DOHH2 (cell line): ENCODE results near the gene ATP6V1G1.

Source experiments
- H3F3A ChIP-seq: fragments of 200-600 bp; sonication (generic), shearing (Covaris generic); 2 replicates; pipeline ENCODE4 v1.6.0; 2016; ENCODE audit warnings: antibody characterized with exemption, mild to moderate bottlenecking; ENCODE audit not compliant: control insufficient read depth, insufficient read depth
- H3K27ac ChIP-seq: fragments of 200-600 bp; sonication (generic); 2 replicates; pipeline ENCODE4 v1.5.1; 2014; ENCODE audit warnings: low read depth, mild to moderate bottlenecking, low read length, moderate library complexity
- H3K27me3 ChIP-seq: fragments of 200-600 bp; sonication (generic); 2 replicates; pipeline ENCODE4 v1.6.1; 2014; ENCODE audit warnings: mild to moderate bottlenecking, low read length, mixed read lengths; ENCODE audit not compliant: control insufficient read depth
- H3K36me3 ChIP-seq: fragments of 200-600 bp; sonication (generic); 2 replicates; pipeline ENCODE4 v1.6.1; 2014; ENCODE audit warnings: mild to moderate bottlenecking, low read length, moderate library complexity, mixed read lengths; ENCODE audit not compliant: control insufficient read depth
- H3K4me1 ChIP-seq: fragments of 200-600 bp; sonication (generic); 2 replicates; pipeline ENCODE4 v1.6.1; 2014; ENCODE audit warnings: mild to moderate bottlenecking, low read length, mixed read lengths; ENCODE audit not compliant: control insufficient read depth
- H3K4me2 ChIP-seq: fragments of 200-600 bp; sonication (generic); 2 replicates; pipeline ENCODE4 v1.6.0; 2014; ENCODE audit warnings: mild to moderate bottlenecking, low read length, moderate library complexity
- H3K4me3 ChIP-seq: fragments of 200-600 bp; sonication (generic); 2 replicates; pipeline ENCODE4 v1.5.1; 2014; ENCODE audit warnings: mild to moderate bottlenecking, low read length, mixed read lengths
- H3K79me2 ChIP-seq: fragments of 200-600 bp; sonication (generic); 2 replicates; pipeline ENCODE4 v1.6.1; 2014; ENCODE audit warnings: mild to moderate bottlenecking, low read length, mixed read lengths; ENCODE audit not compliant: control insufficient read depth
- H3K9me2 ChIP-seq: fragments of 200-600 bp; sonication (generic); replicated peaks from 2 replicates; pipeline ENCODE4 v1.6.1; 2014; ENCODE audit warnings: mild to moderate bottlenecking, low read length, mixed read lengths; ENCODE audit not compliant: control insufficient read depth
- H3K9me3 ChIP-seq: fragments of 200-600 bp; sonication (generic); 2 replicates; pipeline ENCODE4 v1.6.1; 2014; ENCODE audit warnings: antibody characterized with exemption, low read length, mixed read lengths; ENCODE audit not compliant: control insufficient read depth, insufficient read depth
- H4K20me1 ChIP-seq: fragments of 200-600 bp; sonication (generic); 2 replicates; pipeline ENCODE4 v1.6.0; 2014; ENCODE audit warnings: low read depth, mild to moderate bottlenecking, antibody characterized with exemption, low read length, moderate library complexity; ENCODE audit not compliant: control insufficient read depth, insufficient read depth
- EZH2phosphoT487 ChIP-seq: fragments of 200-600 bp; sonication (generic); IDR thresholded peaks from 2 replicates; pipeline ENCODE4 v1.6.1; 2017; ENCODE audit warnings: borderline replicate concordance, mild to moderate bottlenecking, antibody characterized with exemption, low read length, moderate library complexity, mixed read lengths
- TF ChIP-seq, protein P1 (sequence below): fragments of 200-600 bp; sonication (generic); IDR thresholded peaks from one replicate; pipeline ENCODE4 v1.5.1; 2014; ENCODE audit warnings: antibody characterized with exemption, mild to moderate bottlenecking, low read depth, low read length; ENCODE audit not compliant: poor library complexity, severe bottlenecking

Gene ATP6V1G1

GRCh38 chr9:114602620-114603019 lies 15.1 kb downstream of the ATP6V1G1 start:
- peaks cover 34% of the 10 kb centered on the region for H3K36me3 ChIP-seq
- H3K27me3 ChIP-seq, result no peaks in the 10 kb centered on the region
- H3K27ac ChIP-seq, result no peak overlapping the region

GRCh38 chr9:114603248-114603647 lies 15.7 kb downstream of the ATP6V1G1 start:
- Histone ChIP-seq H3K4me3 (no peak overlapping the region), H3K36me3 (peaks cover 28% of the 10 kb centered on the region), H3K4me1 (peaks cover 47% of the 10 kb centered on the region), H3K4me2 (no peak overlapping the region), H3K27ac (no peak overlapping the region), H3K9me3 (0 out of 2 replicates have a peak, but pooled peaks cover 3% of the 10 kb centered on the region), H3K79me2 (no peaks in the 10 kb centered on the region), H3K27me3 (no peaks in the 10 kb centered on the region), H4K20me1 (no peaks in the 10 kb centered on the region), H3F3A (peaks cover 18% of the 10 kb centered on the region), H3K9me2 (no peaks in the 10 kb centered on the region)
- no peak for TF ChIP-seq EZH2phosphoT487

More at GRCh38 chr9:114602620-114603019, 15.1 kb downstream of the ATP6V1G1 start:
- no peaks in the 10 kb centered on the region for H3K79me2 ChIP-seq
- H3K4me2 ChIP-seq, result no peak overlapping the region
- no peak overlapping the region for H3K4me3 ChIP-seq
- peaks cover 18% of the 10 kb centered on the region for H3F3A ChIP-seq
- no peaks in the 10 kb centered on the region for H4K20me1 ChIP-seq
- H3K4me1 ChIP-seq, result peaks cover 41% of the 10 kb centered on the region
- no peaks in the 10 kb centered on the region for H3K9me2 ChIP-seq
- 0 out of 2 replicates have a peak, but pooled peaks cover 3% of the 10 kb centered on the region for H3K9me3 ChIP-seq
- no peak for TF ChIP-seq EZH2phosphoT487
- TF ChIP-seq, protein P1, sequence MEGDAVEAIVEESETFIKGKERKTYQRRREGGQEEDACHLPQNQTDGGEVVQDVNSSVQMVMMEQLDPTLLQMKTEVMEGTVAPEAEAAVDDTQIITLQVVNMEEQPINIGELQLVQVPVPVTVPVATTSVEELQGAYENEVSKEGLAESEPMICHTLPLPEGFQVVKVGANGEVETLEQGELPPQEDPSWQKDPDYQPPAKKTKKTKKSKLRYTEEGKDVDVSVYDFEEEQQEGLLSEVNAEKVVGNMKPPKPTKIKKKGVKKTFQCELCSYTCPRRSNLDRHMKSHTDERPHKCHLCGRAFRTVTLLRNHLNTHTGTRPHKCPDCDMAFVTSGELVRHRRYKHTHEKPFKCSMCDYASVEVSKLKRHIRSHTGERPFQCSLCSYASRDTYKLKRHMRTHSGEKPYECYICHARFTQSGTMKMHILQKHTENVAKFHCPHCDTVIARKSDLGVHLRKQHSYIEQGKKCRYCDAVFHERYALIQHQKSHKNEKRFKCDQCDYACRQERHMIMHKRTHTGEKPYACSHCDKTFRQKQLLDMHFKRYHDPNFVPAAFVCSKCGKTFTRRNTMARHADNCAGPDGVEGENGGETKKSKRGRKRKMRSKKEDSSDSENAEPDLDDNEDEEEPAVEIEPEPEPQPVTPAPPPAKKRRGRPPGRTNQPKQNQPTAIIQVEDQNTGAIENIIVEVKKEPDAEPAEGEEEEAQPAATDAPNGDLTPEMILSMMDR, result no peak

DNA sequence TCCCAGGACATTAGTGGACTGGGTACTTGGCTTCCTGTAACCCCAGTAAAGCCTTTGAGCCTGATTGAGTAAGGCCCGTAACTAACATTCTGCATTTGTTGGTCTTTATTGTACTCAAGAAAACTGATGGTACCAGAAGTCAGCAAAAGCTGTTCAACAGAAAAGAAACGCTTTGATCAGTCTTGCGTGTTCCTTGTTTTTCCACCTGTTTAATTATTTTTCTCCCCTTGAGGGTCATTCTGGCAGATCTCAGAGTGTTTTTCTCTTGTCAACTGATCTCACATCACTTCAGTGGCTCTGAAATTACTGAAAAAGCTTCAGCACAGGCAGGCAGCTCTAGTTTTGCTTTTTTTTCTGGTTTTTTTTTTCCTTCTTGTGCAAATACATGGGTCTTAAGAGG lies 17.4 kb downstream of the ATP6V1G1 start:
- no peaks in the 10 kb centered on the region for H3K79me2 ChIP-seq
- TF ChIP-seq EZH2phosphoT487, result no peak
- TF ChIP-seq, protein P1, result no peak
- H3K9me2 ChIP-seq, result no peaks in the 10 kb centered on the region
- peaks cover 54% of the 10 kb centered on the region for H3K4me1 ChIP-seq
- peaks cover 18% of the 10 kb centered on the region for H3F3A ChIP-seq
- H3K4me2 ChIP-seq, result peak overlapping the region; percentile 64
- peak overlapping the region; percentile 78 for H3K27ac ChIP-seq
- H3K4me3 ChIP-seq, result peak overlapping the region; percentile 36
- no peaks in the 10 kb centered on the region for H3K27me3 ChIP-seq
- peaks cover 11% of the 10 kb centered on the region for H3K36me3 ChIP-seq
- H3K9me3 ChIP-seq, result 0 out of 2 replicates have a peak, but pooled peaks cover 3% of the 10 kb centered on the region
- no peaks in the 10 kb centered on the region for H4K20me1 ChIP-seq

- Histone ChIP-seq H3K9me2 (no peaks in the 10 kb centered on the region), H3K4me1 (peaks cover 65% of the 10 kb centered on the region), H3K79me2 (peaks cover 9% of the 10 kb centered on the region), H3K36me3 (peaks cover under 1% of the 10 kb centered on the region; the same call in 1 of the 2 replicates), H3K27me3 (no peaks in the 10 kb centered on the region), H3F3A (peaks cover 18% of the 10 kb centered on the region), H4K20me1 (no peaks in the 10 kb centered on the region), H3K4me3 (no peak overlapping the region), H3K9me3 (0 out of 2 replicates have a peak, but pooled peaks cover 3% of the 10 kb centered on the region), H3K27ac (peak overlapping the region; percentile 78; the same call in 1 of the 2 replicates), H3K4me2 (peak overlapping the region; percentile 64)
- TF ChIP-seq EZH2phosphoT487, result no peak
- TF ChIP-seq, protein P1, result no peak
These were observed 18.5 kb downstream of the ATP6V1G1 start for GRCh38 chr9:114606068-114606467.
